T-helper 2 cell treated with Interferon-gamma antibody and Interleukin-4, amounts not matched to agents 5 μg/mL and 100 μg/mL, for 36 hours (primary cell): ENCODE data around the gene XCL2.
A peak's percentile ranks its signal among the peaks of the same experiment; 100 is the strongest.
"Not testable (repeated sequence)": the region's sequence is repeated elsewhere in the genome, so short reads cannot be mapped to it uniquely, and the experiment has no call there.

Source experiments
- DNase-seq: peaks from one replicate; pipeline ENCODE4 v3.0.0; 2021; ENCODE audit warnings: low spot score
- H3K27ac Mint-ChIP-seq: one replicate; pipeline ENCODE4 v1.8.0; 2021; ENCODE audit warnings: mild to moderate bottlenecking, mixed read lengths
- H3K27me3 Mint-ChIP-seq: one replicate; pipeline ENCODE4 v1.8.0; 2021; ENCODE audit warnings: low read depth, mixed read lengths
- H3K36me3 Mint-ChIP-seq: one replicate; pipeline ENCODE4 v1.8.0; 2021; ENCODE audit warnings: low read depth, mixed read lengths
- H3K4me1 Mint-ChIP-seq: one replicate; pipeline ENCODE4 v1.8.0; 2021; ENCODE audit warnings: low read depth, mixed read lengths
- H3K4me3 Mint-ChIP-seq: one replicate; pipeline ENCODE4 v1.8.0; 2022; ENCODE audit warnings: mild to moderate bottlenecking, moderate library complexity, mixed read lengths
- H3K9me3 Mint-ChIP-seq: one replicate; pipeline ENCODE4 v1.8.0; 2021; ENCODE audit warnings: mixed read lengths

Gene XCL2

GRCh38 chr1:168551688-168552087 is 7.9 kb upstream of the XCL2 start:
- no peak for DNase-seq
- H3K4me3 Mint-ChIP-seq, result no peak overlapping the region
- peaks cover 26% of the 10 kb centered on the region for H3K4me1 Mint-ChIP-seq
- H3K9me3 Mint-ChIP-seq, result peaks cover 9% of the 10 kb centered on the region
- no peaks in the 10 kb centered on the region for H3K27me3 Mint-ChIP-seq
- peaks cover 5% of the 10 kb centered on the region for H3K36me3 Mint-ChIP-seq
- no peak overlapping the region for H3K27ac Mint-ChIP-seq

GRCh38 chr1:168550971-168551370 is 7.2 kb upstream of the XCL2 start:
- Mint-ChIP-seq H3K27me3 (no peaks in the 10 kb centered on the region), H3K9me3 (peaks cover 16% of the 10 kb centered on the region), H3K36me3 (peaks cover 5% of the 10 kb centered on the region), H3K4me3 (no peak overlapping the region), H3K27ac (no peak overlapping the region), H3K4me1 (peaks cover 18% of the 10 kb centered on the region)
- DNase-seq, result no peak

GRCh38 chr1:168546553-168546895 is 2.7 kb upstream of the XCL2 start:
- peaks cover 16% of the 10 kb centered on the region for H3K9me3 Mint-ChIP-seq
- not testable (repeated sequence) for H3K27me3 Mint-ChIP-seq, DNase-seq, H3K4me3 Mint-ChIP-seq, H3K27ac Mint-ChIP-seq, H3K4me1 Mint-ChIP-seq, H3K36me3 Mint-ChIP-seq

- H3K4me3 Mint-ChIP-seq, DNase-seq, H3K36me3 Mint-ChIP-seq, H3K27ac Mint-ChIP-seq, H3K4me1 Mint-ChIP-seq, H3K27me3 Mint-ChIP-seq: not testable (repeated sequence)
- H3K9me3 Mint-ChIP-seq, result peaks cover 16% of the 10 kb centered on the region
These were observed 2.1 kb upstream of the XCL2 start for GRCh38 chr1:168545678-168546552.

GRCh38 chr1:168542978-168543377 is 819 bp downstream of the XCL2 start:
- H3K27ac Mint-ChIP-seq, result not testable (repeated sequence)

GRCh38 chr1:168540798-168541197 is 3.0 kb downstream of the XCL2 start:
- Mint-ChIP-seq H3K36me3 (peaks cover 23% of the 10 kb centered on the region), H3K4me1 (peaks cover 21% of the 10 kb centered on the region), H3K9me3 (peaks cover 30% of the 10 kb centered on the region)
- not testable (repeated sequence) for H3K27ac Mint-ChIP-seq, H3K4me3 Mint-ChIP-seq, H3K27me3 Mint-ChIP-seq, DNase-seq

More at GRCh38 chr1:168542978-168543377, 819 bp downstream of the XCL2 start:
- not testable (repeated sequence) for DNase-seq, H3K36me3 Mint-ChIP-seq, H3K4me1 Mint-ChIP-seq, H3K4me3 Mint-ChIP-seq, H3K27me3 Mint-ChIP-seq
- H3K9me3 Mint-ChIP-seq, result peaks cover 27% of the 10 kb centered on the region

GRCh38 chr1:168535536-168535935 is 8.3 kb downstream of the XCL2 start:
- Mint-ChIP-seq H3K4me1 (peaks cover 47% of the 10 kb centered on the region), H3K9me3 (peaks cover 30% of the 10 kb centered on the region), H3K27ac (peak overlapping the region; percentile 94), H3K27me3 (peaks cover 2% of the 10 kb centered on the region), H3K36me3 (peaks cover 24% of the 10 kb centered on the region), H3K4me3 (peak overlapping the region; percentile 82)
- no peak for DNase-seq

GRCh38 chr1:168531615-168532345 is 12.0 kb downstream of the XCL2 start:
- DNase-seq, result no peak
- Mint-ChIP-seq H3K4me3 (no peak overlapping the region), H3K9me3 (peaks cover 3% of the 10 kb centered on the region), H3K36me3 (peaks cover 6% of the 10 kb centered on the region), H3K4me1 (peaks cover 44% of the 10 kb centered on the region), H3K27me3 (peaks cover 2% of the 10 kb centered on the region), H3K27ac (no peak overlapping the region)

- H3K9me3 Mint-ChIP-seq, result peaks cover 8% of the 10 kb centered on the region
- no peak for DNase-seq
- no peak overlapping the region for H3K4me3 Mint-ChIP-seq
- peaks cover 28% of the 10 kb centered on the region for H3K4me1 Mint-ChIP-seq
- H3K27ac Mint-ChIP-seq, result no peak overlapping the region
- H3K36me3 Mint-ChIP-seq, result peaks cover 8% of the 10 kb centered on the region
- H3K27me3 Mint-ChIP-seq, result peaks cover 2% of the 10 kb centered on the region
These were observed 14.3 kb downstream of the XCL2 start for GRCh38 chr1:168529518-168529917.

GRCh38 chr1:168521401-168522000 is 22.3 kb downstream of the XCL2 start:
- H3K4me1 Mint-ChIP-seq, result peaks cover 54% of the 10 kb centered on the region
- H3K27me3 Mint-ChIP-seq, result no peaks in the 10 kb centered on the region
- H3K27ac Mint-ChIP-seq, result peak overlapping the region; percentile 85
- peak overlapping the region; percentile 84 for H3K4me3 Mint-ChIP-seq
- peaks cover 28% of the 10 kb centered on the region for H3K9me3 Mint-ChIP-seq
- peaks cover 25% of the 10 kb centered on the region for H3K36me3 Mint-ChIP-seq
- DNase-seq, result no peak

- DNase-seq, result no peak
- no peaks in the 10 kb centered on the region for H3K27me3 Mint-ChIP-seq
- H3K27ac Mint-ChIP-seq, result peak overlapping the region; percentile 85
- peaks cover 54% of the 10 kb centered on the region for H3K4me1 Mint-ChIP-seq
- peaks cover 25% of the 10 kb centered on the region for H3K36me3 Mint-ChIP-seq
- peaks cover 28% of the 10 kb centered on the region for H3K9me3 Mint-ChIP-seq
- H3K4me3 Mint-ChIP-seq, result peak overlapping the region; percentile 84
These were observed 23.0 kb downstream of the XCL2 start for GRCh38 chr1:168520832-168521231.

GRCh38 chr1:168520052-168520751 is 23.6 kb downstream of the XCL2 start:
- H3K4me1 Mint-ChIP-seq, result peaks cover 56% of the 10 kb centered on the region
- peak; percentile 55 for DNase-seq
- peaks cover 22% of the 10 kb centered on the region for H3K36me3 Mint-ChIP-seq
- peak overlapping the region; percentile 85 for H3K27ac Mint-ChIP-seq
- peak overlapping the region; percentile 84 for H3K4me3 Mint-ChIP-seq
- peaks cover 24% of the 10 kb centered on the region for H3K9me3 Mint-ChIP-seq
- H3K27me3 Mint-ChIP-seq, result no peaks in the 10 kb centered on the region

- Mint-ChIP-seq H3K4me3 (no peak overlapping the region), H3K9me3 (peaks cover 13% of the 10 kb centered on the region), H3K27ac (no peak overlapping the region), H3K4me1 (peaks cover 69% of the 10 kb centered on the region), H3K27me3 (no peaks in the 10 kb centered on the region), H3K36me3 (peaks cover 12% of the 10 kb centered on the region)
- no peak for DNase-seq
These were observed 25.0 kb downstream of the XCL2 start for GRCh38 chr1:168518813-168519212.
